Measurements from ENCODE around the gene ASTN2.

Gene ASTN2

GRCh38 chr9:117278471-117279035 is 136.3 kb downstream of the ASTN2 start:
- TF ChIP-seq CTCF (IDR thresholded peaks at IDR 0.05) = no peak
- Histone ChIP-seq H3K36me3 (no peaks in the 10 kb centered on the region), H3K4me3 (no peak overlapping the region), H3K4me1 (no peaks in the 10 kb centered on the region), H3K9me3 (no peaks in the 10 kb centered on the region), H3K27ac (no peak overlapping the region), H3K27me3 (no peaks in the 10 kb centered on the region)
- intact Hi-C loops (cut with DNase I; ENCODE audit: low total_unique reads) = no loop called here
- DNase-seq = no peak

GRCh38 chr9:117278020-117278419 is 136.8 kb downstream of the ASTN2 start:
- H3K36me3 ChIP-seq = no peaks in the 10 kb centered on the region
- no peak for TF ChIP-seq CTCF (IDR thresholded peaks at IDR 0.05)
- no peaks in the 10 kb centered on the region for H3K4me1 ChIP-seq
- H3K27ac ChIP-seq = no peak overlapping the region
- H3K4me3 ChIP-seq = no peak overlapping the region
- H3K9me3 ChIP-seq = no peaks in the 10 kb centered on the region
- intact Hi-C loops (cut with DNase I; ENCODE audit: low total_unique reads) = no loop called here
- no peak for DNase-seq
- no peaks in the 10 kb centered on the region for H3K27me3 ChIP-seq

- Histone ChIP-seq H3K4me3 (no peak overlapping the region), H3K9me3 (no peaks in the 10 kb centered on the region), H3K36me3 (no peaks in the 10 kb centered on the region), H3K4me1 (no peaks in the 10 kb centered on the region), H3K27ac (no peak overlapping the region), H3K27me3 (no peaks in the 10 kb centered on the region)
- intact Hi-C loops (cut with DNase I; ENCODE audit: low total_unique reads) = no loop called here
- no peak for DNase-seq
- TF ChIP-seq CTCF (IDR thresholded peaks at IDR 0.05) = no peak
Observed at GRCh38 chr9:117276444-117276843, 138.4 kb downstream of the ASTN2 start.

GRCh38 chr9:117273612-117274011 is 141.2 kb downstream of the ASTN2 start:
- no peak overlapping the region for H3K4me3 ChIP-seq
- no peak for DNase-seq
- intact Hi-C loops (cut with DNase I; ENCODE audit: low total_unique reads) = no loop called here

GRCh38 chr9:117268847-117269446 is 145.9 kb downstream of the ASTN2 start:
- H3K36me3 ChIP-seq = no peaks in the 10 kb centered on the region
- H3K4me1 ChIP-seq = peaks cover 0 to 22% (median 5%) of the 10 kb centered on the region in 4 donors
- no peak overlapping the region for H3K4me3 ChIP-seq
- intact Hi-C loops (cut with DNase I; ENCODE audit: low total_unique reads) = no loop called here
- TF ChIP-seq CTCF (IDR thresholded peaks at IDR 0.05) = no peak
- H3K27ac ChIP-seq = no peak overlapping the region
- DNase-seq = no peak
- H3K27me3 ChIP-seq = no peaks in the 10 kb centered on the region
- no peaks in the 10 kb centered on the region for H3K9me3 ChIP-seq

More at GRCh38 chr9:117273612-117274011, 141.2 kb downstream of the ASTN2 start:
- Histone ChIP-seq H3K9me3 (no peaks in the 10 kb centered on the region), H3K27me3 (no peaks in the 10 kb centered on the region), H3K27ac (no peak overlapping the region), H3K4me1 (no peaks in the 10 kb centered on the region), H3K36me3 (no peaks in the 10 kb centered on the region)
- no peak for TF ChIP-seq CTCF (IDR thresholded peaks at IDR 0.05)
